IPS-NIHi7 (cell line): ENCODE measurements around the gene ZNF750.

Source experiments
- DNase-seq: peaks from one replicate; pipeline ENCODE4 v3.0.0; 2012; ENCODE audit warnings: mixed read lengths; ENCODE audit errors: extremely low spot score

ZNF750 gene

DNA sequence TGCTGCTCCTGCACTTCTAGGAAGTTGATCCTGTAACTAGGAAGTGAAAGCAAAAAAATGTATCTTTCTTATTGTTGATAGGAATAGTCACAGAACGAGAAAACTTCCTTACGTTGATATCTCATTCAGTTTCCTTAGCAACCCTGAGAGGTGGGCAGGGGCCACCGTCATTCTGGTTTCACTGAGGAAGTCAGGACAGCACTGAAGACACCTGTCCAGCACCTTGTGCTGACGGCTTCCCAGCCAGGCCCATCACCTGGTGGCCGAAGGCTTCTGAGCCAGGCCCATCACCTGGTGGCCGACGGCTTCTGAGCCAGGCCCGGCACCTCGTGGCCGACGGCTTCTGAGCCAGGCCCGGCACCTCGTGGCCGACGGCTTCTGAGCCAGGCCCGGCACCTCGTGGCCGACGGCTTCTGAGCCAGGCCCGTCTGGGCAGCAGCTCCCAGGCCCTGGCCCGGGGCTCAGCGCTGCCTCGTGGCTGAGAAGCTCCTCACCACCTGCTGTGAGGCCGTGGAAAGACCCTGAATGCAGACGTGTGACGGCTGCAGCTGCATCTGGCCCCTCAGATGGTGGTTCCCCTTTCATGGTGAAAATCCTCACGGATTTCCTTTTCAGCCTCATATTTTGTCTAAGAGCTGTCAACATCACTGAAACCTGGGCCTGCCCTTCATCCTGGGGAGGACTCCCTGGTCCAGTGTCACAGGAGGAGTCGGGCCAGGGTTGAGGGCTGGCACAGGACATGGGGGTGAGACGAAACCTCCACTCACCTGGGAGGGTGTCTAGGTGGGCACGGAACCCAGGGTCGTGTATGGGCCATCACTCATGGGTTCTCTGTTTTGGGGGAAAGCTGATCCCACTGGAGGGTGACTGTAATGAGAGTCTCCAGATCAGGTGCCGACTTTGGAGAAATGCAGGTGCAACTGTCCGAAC is 33.0 kb upstream of the ZNF750 start:
- DNase-seq = no peak

DNA sequence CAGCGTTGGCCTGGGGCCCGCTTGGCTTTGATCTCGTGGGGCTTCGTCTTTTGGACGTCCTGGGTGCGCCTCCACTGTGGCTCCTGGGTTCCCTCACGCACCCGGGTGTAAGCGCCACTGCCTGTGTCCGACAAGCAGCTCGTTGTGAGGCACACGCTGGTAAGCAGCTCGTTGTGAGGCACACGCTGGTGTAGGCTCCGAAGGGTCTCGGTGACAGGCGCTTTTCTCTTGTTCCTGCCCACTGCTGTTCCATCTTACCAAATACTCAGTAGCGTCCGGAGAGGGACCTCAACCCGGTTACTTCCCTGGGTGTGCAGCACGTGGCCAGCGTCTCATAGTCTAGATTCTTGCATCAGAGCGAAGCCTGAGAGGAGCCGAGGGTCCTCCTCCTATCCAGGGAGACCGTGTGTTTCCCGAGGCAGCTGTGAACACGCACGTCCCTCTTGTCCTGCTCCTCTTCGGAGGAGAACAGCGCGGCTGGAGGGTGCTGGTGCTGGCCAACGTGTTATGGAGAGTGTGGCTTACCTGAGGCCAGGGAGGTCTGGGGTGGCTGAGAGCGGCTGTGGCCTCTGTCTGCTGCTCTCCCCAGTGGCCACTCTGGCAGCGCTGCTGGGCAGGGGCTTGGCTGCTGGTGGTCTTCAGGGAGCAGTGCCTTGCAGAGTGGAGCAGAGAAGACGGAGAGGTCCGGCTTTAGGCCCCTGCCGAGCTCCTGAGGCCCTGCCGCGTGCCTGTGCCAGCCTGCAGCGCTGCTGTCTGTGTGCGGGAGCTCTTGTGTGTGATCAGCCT is 32.1 kb upstream of the ZNF750 start:
- DNase-seq = no peak

DNA sequence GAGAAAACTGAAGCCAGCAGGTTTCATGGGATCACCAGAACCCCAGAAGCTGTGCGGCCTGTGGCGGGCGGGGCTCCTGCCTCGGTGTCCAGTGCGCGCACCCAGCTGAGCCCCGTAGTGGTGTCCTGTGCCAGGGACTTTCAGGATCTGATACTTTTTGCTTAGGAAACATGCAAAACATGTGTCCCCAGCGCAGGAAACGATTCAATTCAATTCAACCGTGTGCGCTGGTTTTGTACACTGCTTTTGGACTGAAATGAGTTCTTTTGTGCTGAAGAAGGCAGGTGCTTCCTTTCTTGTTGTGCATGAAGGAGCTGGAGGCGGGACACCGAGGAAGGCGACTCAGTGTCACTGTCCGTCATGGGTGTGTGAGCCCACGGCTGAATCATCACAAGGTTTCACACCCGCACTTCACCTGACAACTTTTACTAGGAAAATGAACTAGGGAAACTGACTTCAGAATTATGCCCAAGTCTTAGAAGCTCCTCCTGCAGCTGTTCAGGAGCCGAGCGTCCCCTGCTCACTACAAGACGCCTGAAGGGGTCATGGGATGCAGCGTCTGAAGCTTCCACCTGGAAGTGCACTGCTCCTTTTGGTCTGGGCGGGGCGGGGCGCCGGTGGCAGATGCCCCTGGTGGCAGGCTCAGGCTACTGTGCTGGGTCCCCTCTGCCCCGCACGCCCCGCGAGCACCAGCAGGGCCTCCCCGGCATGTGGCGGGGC is 31.4 kb upstream of the ZNF750 start:
- no peak for DNase-seq

DNA sequence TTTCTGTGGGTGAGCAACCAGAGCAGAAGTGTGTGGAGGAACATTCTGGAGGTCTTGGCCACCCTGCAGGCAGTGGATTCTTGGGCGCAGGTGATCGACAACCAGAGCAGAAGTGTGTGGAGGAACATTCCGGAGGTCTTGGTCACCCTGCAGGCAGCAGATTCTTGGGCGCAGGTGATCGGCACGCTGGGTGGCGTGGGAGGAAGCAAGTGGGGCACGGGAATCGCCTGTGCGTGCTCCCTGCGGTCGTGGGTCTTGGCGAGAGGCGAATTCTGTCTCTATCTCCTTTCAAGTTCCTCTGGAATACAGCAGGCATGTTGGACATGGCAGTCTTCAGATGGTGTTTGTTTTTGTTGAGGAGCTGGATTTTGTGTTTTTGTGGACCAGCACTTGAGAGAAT is 30.7 kb upstream of the ZNF750 start:
- no peak for DNase-seq

DNA sequence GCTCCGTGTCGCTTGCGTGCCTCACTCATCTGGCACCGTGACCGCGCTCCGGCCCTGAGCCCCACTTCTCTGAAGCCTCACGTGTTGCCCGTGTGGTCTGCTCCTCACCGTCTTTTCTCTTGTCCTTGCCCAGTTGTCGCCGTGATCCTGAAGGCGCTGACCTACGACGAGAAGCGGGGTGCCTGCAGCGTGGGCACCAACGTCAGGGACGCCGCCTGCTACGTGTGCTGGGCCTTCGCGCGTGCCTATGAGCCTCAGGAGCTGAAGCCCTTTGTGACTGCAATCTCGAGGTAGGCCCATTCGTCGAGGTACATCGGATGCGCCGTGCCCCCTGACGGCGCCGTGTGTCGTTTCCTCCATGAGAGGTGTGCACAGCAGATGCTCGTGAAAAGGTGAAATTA is 30.3 kb upstream of the ZNF750 start:
- DNase-seq = no peak

DNA sequence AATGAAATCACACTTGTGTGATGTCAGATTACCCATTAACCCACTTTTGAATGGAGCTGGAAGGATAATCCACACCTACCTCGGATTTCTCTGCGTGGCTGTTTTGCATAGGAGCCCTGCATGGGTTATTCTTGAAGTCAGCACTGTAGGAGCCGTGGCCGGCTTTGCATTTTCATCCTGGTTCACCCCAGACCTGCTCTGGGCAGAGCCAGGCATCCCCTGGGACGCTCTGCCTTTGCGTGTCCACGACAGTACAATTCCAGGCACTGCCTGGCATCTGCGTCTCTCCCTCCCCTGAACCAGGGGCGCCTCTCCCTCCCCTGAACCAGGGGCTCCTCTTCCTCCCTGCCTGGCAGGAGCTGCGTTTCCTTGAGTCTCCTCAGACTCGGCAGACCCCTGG is 29.7 kb upstream of the ZNF750 start:
- no peak for DNase-seq

DNA sequence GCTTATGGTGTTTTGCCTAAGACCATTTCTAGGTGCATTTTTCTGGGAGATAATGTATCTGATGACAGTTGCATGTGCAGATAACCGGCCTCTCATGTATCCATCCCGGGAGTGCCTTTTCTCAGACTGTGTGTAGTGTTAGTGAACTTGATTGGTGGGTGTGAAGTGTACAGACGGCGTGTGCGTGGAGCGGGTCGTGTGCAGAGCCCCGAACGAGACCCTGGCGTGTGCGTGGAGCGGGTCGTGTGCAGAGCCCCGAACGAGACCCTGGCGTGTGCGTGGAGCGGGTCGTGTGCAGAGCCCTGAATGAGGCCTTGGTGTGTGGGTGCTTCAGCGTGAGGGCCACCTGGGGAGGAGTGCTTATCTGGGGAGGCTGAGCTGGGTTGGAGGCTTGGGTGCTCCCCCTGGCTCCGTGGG is 28.9 kb upstream of the ZNF750 start:
- DNase-seq = no peak

DNA sequence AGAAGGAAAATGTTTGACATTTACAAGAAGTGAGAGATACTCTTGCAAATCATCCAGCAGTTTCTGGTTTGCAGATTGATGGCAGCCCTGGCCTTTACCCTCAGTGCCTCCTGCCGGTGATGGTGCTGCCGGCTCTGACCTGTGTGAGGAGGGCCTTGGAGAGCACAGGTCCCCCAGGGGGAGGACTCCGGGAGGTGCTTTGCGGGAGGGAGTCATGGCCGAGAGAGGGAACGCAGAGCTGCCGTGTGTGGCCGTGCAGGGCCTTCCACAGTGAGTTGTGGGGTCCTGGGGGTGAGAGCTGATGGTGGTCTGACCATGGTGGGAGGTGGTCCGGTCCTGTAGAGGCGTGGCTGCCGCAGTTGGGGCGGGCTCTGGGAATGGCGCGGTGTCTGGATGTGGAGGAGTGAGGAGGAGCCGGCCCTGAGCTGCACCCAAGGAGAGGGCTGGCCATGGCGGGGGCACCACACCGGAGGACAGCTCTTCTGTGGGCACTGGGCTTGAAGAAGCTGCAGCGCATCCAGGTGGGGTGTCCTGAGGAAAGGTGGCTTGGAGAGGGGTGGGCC is 28.0 kb upstream of the ZNF750 start:
- no peak for DNase-seq

DNA sequence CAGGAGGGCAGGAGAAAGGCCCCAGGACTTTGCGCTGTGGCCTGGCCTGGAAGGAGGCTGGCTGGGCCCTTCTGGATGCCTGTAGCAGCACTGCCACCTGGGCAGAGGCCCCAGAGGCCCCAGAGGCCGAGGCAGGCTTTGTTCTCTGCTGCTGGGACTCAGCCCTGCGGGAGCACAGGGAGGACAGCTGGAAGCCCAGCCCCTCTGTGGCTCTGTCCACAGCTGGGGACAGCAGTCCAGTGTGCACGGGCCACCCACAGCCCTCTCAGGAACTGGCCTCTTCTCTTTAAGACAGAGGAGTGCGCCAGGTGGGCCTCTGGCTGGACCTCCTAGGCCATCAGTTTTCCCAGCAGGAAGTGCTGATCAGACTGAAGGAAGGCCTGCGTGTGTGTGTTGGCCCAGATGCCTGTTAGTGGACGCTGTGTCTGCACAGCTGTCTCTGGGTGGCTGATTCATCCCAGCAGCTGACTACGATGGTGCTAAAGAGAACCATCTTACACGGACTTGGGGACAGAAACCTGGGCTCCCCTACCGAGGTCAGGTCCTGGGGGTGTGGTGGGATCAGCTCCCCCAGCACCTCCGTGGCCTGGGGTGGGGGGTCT is 26.9 kb upstream of the ZNF750 start:
- no peak for DNase-seq

DNA sequence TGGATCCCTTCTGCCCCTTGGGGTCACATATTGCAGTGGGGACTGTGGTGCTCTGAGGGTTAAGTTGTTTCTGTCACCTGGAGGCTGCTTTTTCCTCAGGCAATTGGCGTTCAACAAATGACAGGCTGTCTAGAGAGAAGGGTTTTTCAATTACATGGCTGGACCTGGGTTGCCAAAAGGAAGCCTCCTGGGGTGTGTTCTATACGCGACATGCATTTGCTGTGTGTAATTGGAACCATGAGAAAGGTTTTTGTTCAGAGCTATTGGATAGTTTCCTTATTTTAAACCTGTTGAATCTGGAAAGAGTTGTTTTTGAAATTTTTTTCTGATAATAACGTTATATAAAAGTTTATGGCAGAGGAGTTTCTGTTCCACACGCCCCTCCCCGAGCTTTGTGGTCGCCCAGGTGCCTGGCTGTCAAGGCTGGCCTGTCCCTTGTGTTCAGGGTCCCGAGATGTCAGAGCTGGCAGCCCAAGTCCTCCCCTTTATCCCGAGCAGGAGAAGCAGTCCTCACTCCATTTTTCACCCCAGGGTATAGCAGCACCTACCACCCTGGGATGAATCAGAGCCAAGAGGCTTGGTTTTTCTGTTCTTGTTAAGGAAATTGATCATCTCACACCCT is 26.1 kb upstream of the ZNF750 start:
- no peak for DNase-seq

DNA sequence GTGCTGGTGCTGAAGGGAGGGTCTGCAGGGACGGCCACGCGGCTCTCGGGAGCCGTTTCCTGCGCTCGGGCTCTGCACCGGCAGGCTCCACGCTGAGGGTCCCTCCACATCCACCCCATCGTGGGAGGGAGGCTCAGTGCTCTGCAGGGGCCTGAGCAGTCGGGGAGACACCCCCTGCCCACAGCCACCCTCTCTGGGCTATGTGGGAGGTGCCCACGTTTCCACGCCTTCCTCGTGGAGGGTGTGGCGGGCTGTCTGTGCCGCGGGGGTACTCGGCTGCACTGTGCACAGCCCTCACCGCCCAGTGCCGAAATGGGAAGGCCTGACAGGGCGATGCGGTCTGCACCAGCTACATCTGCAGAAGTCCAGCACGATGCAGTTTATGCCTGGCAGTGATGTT is 25.5 kb upstream of the ZNF750 start:
- no peak for DNase-seq

DNA sequence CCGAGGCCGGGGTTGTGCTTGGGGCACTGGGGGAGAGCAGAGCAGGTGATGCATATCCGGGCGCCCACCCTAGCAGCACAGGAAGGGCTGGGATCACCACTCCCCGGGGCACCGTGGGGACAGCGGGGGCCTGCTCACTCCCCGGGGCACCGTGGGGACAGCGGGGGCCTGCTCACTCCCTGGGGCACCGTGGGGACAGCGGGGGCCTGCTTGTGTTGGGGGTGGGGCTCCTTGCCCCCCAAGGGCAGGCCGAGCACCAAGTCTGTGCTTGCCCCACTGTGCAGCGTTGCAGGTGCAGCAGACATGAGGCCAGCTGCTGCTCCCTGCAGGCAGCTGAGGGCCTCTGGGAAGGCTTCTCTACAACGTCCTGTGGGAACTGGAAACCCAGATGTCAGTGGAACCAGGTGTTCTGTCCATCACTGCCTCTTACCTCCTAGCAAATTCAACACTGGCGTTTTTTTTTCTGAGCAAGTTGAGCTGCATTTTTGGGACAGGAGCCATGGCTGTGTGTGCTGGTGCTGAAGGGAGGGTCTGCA is 25.0 kb upstream of the ZNF750 start:
- no peak for DNase-seq

DNA sequence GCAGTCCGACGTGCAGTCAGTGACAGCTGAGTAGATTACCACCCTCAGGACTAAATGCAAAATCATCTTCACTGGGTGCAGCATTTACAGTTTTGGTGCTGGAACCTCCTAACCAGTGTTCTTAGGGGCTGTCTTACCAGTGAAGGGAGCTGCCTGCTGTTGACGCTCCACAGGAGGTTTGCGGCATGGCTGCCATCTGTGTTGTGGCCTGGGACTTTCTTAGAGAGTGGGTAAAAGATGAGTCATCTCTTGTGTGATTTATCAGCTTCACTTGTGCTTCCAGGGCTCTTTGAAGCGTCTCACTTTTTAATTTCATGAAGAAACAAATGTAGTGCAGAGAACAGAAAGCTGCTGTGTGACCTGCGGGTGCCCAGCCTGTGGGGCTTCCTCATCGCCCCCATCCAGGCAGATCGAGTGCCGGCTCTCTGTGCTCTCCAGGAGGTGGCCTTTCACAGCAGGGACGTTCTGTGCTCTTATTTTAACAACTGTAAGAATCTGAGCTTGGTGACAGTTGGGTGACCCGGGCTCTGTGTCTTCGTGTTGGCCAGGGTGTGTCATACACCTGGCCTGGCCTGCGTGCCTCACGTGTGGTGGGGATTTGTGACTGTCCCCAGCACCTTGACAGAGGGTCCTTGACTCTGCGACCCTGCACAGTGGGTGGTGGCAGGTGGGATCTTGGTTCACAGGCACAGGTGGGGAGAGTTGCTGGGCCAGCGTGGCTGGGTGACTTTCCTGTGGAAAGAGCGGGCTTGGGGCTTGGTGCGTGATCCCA is 24.3 kb upstream of the ZNF750 start:
- DNase-seq = no peak

DNA sequence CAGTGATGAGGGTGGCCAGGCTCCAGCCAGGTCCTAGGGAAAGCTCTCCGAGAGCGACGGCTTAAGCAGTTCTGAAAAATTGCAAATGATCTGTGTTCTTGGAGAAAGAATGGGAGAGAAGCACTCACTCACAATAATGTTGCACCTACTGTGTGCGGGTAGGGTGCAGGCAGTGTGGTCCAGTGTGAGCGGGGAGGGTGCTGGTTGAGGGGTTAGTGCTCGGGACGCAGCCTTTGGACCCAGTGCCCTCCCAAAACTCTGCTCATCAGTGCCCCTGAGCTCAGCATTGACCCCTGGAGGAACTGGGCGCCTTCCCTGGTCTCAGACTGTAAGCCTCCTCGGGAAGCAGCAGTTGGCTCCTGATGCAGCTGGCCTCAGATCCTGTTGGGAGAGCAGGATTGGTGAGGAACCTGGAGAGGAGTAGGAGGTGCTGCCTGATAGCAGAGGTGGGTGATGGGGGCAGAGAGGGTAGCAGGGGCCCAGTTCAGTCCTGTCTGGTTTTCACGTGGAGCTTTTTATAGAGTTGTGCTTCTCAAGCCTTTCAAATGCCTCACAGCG is 23.6 kb upstream of the ZNF750 start:
- no peak for DNase-seq

DNA sequence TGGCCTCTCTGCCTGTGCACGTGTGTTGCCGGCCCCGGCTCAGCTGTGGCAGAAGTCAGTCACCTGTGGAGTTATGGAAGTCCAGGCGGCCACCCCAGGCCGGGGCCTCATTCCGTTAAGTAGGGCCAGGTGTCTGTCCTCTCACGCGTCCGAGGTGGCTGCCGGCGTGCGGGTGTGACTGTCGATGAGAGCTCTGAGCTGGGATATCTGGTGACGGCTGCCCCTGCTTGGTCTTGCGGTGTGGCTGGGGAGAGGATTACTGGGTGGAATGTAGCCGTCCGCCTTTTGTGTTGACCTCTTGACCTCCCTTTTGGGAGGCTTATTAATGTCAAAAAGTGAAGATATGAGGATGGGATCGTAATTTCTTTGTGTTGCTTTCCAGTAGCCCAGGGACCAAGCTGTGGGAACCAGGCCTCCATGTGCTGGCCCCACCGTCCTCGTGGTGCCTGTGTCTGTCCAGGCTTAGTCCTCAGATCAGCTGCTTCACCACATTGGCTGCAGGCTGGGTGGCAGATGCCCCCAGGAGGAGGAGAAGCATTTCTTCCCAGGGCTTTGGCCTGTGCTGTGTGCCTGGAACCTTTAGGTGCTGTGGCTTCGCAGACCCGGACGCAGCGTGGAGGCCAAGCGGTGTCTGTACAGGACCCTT is 23.0 kb upstream of the ZNF750 start:
- no peak for DNase-seq

DNA sequence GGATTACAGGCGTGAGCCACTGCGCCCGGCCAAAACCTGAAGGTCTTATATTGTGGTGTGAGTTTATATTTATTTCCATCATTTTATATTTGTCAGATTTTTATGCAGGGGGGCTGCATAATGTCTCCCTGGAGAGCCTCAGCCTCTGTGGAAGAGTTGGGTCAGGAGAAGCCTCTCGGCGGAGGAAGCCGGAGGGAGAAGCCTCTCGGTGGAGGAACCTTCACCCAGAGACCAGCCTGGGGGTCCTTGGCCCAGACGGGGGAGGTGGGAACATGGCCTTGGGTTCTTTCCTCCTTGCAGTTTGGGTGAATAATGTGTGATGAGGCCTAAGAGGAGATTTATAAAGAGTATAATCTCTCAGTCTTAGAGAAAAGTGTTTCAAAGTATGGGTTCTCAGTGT is 22.4 kb upstream of the ZNF750 start:
- no peak for DNase-seq

DNA sequence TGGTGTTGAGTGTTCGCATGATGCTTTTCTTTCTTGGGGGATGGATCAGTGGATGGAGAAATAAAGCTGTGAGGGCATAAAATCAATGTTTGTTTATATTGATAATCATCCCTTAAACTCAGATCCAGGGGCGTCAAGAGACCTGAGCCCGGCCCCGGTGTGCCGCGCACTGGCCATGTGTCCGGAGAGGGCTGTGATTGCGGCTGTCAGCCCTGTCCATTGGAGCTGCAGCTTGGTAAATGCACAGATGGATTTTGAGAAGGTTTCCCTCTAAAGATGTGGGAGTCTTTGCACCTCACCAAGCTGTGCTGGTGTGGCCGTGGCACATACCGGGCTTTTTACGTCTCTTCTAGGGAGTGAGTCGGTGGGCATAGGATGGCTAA is 21.6 kb upstream of the ZNF750 start:
- DNase-seq = no peak

DNA sequence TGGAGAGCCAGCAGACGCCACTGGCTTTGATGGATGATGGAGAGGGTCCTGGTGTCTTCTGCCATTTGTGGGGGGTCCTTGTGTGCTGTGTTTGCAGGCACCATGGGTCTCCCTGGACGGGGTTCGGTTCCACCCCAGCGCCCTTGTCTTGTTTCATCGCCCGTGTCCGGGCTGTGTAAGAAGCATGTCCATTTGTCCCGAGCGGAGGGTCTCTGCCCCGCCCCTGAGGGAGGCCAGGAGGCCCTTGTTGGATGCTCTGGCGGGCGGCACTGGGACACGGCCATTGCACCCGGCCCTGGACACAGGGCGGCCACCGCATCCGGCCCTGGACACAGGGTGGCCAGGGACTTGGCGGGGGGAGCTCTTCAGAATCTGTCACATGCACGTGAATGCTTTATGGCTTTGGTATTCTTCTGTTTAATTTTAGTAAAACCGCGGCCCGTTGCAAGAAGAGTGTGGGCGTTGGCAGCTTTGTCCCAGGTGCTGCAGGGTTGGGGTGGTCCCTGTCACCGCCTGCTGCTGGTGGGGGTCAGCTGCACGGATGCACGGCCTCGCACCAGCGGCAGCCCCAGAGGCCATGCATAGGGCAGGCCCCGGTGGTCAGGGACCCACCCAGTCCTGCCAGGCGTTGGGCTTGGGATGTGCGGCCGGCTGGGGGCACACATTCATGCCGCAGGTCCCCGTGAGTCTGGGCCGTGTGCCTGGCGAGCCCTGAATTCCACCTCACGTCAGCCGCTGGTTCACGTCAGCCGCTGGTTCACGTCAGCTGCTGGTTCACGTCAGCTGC is 21.0 kb upstream of the ZNF750 start:
- DNase-seq = no peak
